ENCODE data around the gene MTCL1. TPM values are rescaled to one million over a fixed set of nuclear protein-coding genes. Genes with fewer than 3 reads are reported as not detected.

The MTCL1 gene
- total RNA-seq, 1 donor from 2014 or later: 57.3 TPM

DNA sequence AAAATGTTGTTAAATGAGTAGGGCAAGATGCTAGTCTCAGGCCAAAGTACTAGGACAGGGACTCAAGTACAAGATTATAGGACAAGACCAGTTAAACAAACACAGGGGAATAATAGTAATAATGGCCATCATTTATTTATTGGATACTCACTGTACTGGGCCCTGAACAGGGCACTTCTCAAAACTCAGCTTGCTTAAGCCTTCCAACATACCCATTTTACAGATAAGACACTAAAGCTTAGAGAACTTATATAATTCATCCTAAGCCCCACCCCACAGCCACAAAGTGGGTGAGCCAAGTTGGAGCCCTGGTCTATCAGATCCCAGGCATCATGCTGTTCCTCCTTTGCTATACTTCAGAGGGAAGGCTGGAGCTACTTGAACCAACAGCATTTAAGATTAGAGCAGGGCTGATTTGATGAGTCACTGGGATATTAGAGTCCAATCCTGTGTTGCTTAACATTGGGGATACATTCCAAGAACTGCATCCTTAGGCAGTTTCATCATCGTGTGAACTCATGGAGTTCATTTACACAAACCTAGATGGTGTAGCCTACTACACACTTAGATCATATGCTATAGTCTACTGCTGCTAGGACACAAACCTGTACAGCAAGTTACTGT, 153.6 kb downstream of the MTCL1 start:
- peak; percentile 91 for DNase-seq (ENCODE audit: low spot score)

GRCh38 chr18:8860845-8861642, 155.7 kb downstream of the MTCL1 start:
- DNase-seq (ENCODE audit: low spot score): peak; percentile 56

- DNase-seq (ENCODE audit: low spot score): no peak
Observed at GRCh38 chr18:8863427-8863826, 158.1 kb downstream of the MTCL1 start.

- DNase-seq (ENCODE audit: low spot score): no peak
Observed at GRCh38 chr18:8865934-8866333, 160.6 kb downstream of the MTCL1 start.

DNA sequence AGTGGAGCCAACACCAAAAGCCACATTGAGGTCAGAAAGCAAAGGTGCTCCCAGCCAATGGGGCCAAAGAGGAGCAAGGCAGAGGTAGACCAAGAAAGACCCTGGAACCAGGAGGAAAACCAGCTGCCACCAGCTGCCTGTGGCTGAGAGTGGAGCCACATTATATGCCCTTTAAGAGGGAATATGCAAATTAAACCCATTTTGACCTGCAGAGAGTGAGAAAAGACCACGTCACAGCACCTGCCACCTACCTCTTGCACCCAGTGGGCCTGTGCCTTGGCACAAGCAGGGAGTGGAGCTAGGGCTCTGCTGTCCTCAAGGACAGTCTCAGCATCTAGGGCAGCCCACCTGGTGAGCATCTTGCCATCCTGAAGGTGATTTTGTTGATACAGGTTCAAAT, 161.3 kb downstream of the MTCL1 start:
- DNase-seq (ENCODE audit: low spot score): no peak

- DNase-seq (ENCODE audit: low spot score): no peak
Observed at GRCh38 chr18:8868276-8868675, 162.9 kb downstream of the MTCL1 start.

GRCh38 chr18:8868779-8869415, 163.5 kb downstream of the MTCL1 start:
- DNase-seq (ENCODE audit: low spot score): no peak

- DNase-seq (ENCODE audit: low spot score): no peak
Observed at GRCh38 chr18:8869696-8870095, 164.3 kb downstream of the MTCL1 start.

- DNase-seq (ENCODE audit: low spot score): no peak
Observed at GRCh38 chr18:8870528-8870927, 165.2 kb downstream of the MTCL1 start.

- no peak for DNase-seq (ENCODE audit: low spot score)
Observed at GRCh38 chr18:8871489-8871888, 166.1 kb downstream of the MTCL1 start.

DNA sequence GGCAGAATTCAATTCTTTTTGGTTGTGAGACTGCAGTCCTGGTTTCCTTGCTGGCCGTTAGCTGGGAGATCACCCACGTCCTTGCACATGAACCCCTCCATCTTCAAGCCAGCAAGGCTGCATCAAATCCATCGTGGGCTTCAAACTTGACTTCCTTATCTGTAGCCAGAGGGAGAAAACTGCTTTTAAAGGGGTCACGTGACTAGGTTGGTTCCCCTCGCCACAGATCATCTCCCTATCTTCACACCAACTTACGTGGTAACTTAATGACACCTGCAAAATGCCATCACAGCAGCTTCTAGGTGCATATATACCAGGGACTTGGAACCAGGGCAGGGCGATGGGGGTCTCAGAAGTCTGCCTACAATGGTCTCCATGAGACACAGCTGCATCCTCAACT, 169.5 kb downstream of the MTCL1 start:
- no peak for DNase-seq (ENCODE audit: low spot score)

DNA sequence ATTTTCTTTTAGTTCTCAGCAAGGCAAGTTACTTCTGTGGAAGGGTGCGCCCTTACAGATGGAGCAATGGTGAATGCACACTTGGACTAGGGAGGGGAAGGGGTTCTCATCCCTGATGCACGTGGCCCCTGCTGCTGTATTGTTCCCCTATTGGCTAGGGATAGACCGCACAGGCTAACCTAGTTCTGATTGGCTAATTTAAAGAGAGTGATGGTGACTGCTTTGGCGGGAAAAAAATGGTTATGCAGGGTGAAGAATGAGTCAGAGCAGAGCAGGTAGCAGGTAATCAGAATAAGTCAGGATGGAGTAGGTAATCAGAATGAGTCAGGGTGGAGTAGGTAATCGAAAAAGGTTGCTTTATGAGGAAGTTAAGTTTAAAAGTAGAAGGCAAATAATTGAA, 171.5 kb downstream of the MTCL1 start:
- no peak for DNase-seq (ENCODE audit: low spot score)

- no peak for DNase-seq (ENCODE audit: low spot score)
Observed at GRCh38 chr18:8881103-8881502, 175.7 kb downstream of the MTCL1 start.

Other genes starting within 250 kb of the MTCL1 start
- gene RAB12, start 96.1 kb upstream of the MTCL1 start, total RNA-seq (ENCODE audit: insufficient read depth, low replicate concordance): 78.5 TPM

Data from umbilical cord (tissue), 2 donors.